Measurements from ENCODE around the gene FGF8.

FGF8 gene

GRCh38 chr10:101725296-101726114 lies 50.4 kb downstream of the FGF8 start:
- no peak for DNase-seq (ENCODE audit: low read depth)

GRCh38 chr10:101724446-101724845 lies 51.5 kb downstream of the FGF8 start:
- DNase-seq (ENCODE audit: low read depth), result no peak

DNA sequence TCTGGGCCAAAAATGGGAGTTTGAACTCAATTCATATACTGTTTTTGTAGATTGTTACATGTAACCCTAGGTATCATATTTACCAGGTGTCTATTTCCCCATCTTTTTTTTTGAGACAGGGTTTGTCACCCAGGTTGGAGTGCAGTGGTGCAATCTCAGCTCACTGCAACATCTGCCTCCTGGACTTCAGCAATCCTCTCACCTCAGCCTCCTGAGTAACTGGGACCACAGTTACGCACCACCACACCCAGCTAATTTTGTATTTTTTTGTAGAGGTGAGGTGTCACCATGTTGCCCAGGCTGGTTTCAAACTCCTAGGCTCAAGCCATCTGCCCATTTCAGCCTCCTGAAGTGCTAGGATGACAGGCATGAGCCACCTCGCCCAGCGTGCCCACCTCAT lies 52.7 kb downstream of the FGF8 start:
- DNase-seq (ENCODE audit: low read depth), result no peak

DNA sequence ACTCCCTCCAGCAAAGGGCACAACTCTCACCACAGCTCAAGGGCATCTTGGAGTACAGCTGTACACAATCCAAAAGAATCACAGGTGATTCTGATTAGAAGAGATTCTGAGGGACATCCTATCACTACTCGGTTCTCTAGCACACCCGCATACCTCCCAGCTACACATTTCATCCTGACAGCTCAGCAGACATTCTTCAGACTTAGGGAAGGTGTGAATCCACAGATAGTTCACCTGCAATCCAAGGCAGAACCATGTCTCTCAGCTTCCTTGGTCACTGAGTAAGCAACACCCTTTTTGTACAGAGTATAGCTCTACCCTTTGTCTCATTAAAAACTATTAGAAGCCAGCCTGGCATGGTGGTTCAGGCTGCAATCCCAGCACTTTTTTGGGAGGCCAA lies 54.1 kb downstream of the FGF8 start:
- DNase-seq (ENCODE audit: low read depth), result no peak

DNA sequence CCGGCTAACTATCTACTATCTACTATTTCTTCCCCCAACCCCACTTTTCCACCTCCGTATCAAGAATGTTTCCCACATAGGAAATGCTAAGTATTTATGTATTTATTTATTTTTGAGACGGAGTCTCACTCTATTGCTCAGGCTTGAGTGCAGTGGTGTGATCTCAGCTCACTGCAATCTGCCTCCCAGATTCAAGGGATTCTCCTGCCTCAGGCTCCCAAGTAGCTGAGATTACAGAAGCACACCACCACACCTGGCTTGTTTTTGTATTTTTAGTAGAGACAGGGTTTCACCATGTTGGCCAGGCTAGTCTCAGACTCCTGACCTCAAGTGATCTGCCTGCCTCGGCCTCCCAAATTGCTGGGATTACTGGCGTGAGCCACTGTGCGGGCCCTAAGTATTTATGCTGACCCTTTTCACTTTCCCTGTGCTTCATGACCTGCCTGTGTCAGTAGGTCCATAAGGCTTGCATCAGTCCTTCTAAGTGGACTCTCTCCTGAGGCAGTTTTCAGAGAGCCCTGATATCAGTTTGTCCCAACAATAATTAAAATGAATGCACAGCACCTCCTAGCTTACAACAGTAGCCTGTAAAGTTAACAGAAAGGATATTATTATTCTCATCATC lies 55.2 kb downstream of the FGF8 start:
- no peak for DNase-seq (ENCODE audit: low read depth)

Measured in stimulated activated CD8-positive, alpha-beta memory T cell treated with anti-CD3 and anti-CD28 coated beads, Interleukin-7, amount 100 ng/mL, for 24 hours (primary cell).